ENCODE results near the gene SNAP25. TPM values are rescaled to one million over a fixed set of nuclear protein-coding genes. Genes with fewer than 3 reads are reported as not detected.

Gene SNAP25
- total RNA-seq, 4 donors from 2014 or later: 0.54 to 1.1 (median 0.67) TPM; not detected in 1

- TF ChIP-seq CTCF (IDR thresholded peaks at IDR 0.05) (no peak), POLR2A (IDR thresholded peaks at IDR 0.05) (no peak)
- H3K4me1 ChIP-seq: no peaks in the 10 kb centered on the region
- H3K9me3 ChIP-seq: no peaks in the 10 kb centered on the region
- no peak overlapping the region for H3K4me3 ChIP-seq (replicated peaks in 1 of 3)
- no peak overlapping the region for H3K27ac ChIP-seq
- DNase-seq: no peak
- 73 to 75% methylated on average over 2 of the region's 2 CpGs for WGBS, 2 donors
- intact Hi-C loops (cut with DNase I): no loop called here
- H3K36me3 ChIP-seq: no peaks in the 10 kb centered on the region
- no peaks in the 10 kb centered on the region for H3K27me3 ChIP-seq
Measured at GRCh38 chr20:10180651-10181235, 37.9 kb upstream of the SNAP25 start.

- no peaks in the 10 kb centered on the region for H3K27me3 ChIP-seq
- DNase-seq: peak in 1 of 2 donors; percentile 2
- H3K4me1 ChIP-seq: no peaks in the 10 kb centered on the region
- no peak overlapping the region for H3K4me3 ChIP-seq (replicated peaks in 1 of 3)
- H3K27ac ChIP-seq: no peak overlapping the region
- intact Hi-C loops (cut with DNase I): no loop called here
- H3K36me3 ChIP-seq: no peaks in the 10 kb centered on the region
- H3K9me3 ChIP-seq: no peaks in the 10 kb centered on the region
- TF ChIP-seq POLR2A (IDR thresholded peaks at IDR 0.05) (no peak), CTCF (IDR thresholded peaks at IDR 0.05) (no peak)
- WGBS, 2 donors: 74 to 77% methylated on average over 3 of the region's 3 CpGs
Measured at GRCh38 chr20:10185741-10186558, 32.7 kb upstream of the SNAP25 start.

GRCh38 chr20:10190456-10190855 lies 28.2 kb upstream of the SNAP25 start:
- Histone ChIP-seq H3K4me3 (replicated peaks in 1 of 3) (no peak overlapping the region), H3K4me1 (no peaks in the 10 kb centered on the region), H3K27ac (no peak overlapping the region), H3K9me3 (no peaks in the 10 kb centered on the region), H3K27me3 (no peaks in the 10 kb centered on the region), H3K36me3 (no peaks in the 10 kb centered on the region)
- intact Hi-C loops (cut with DNase I): no loop called here
- no peak for DNase-seq
- TF ChIP-seq POLR2A (IDR thresholded peaks at IDR 0.05): no peak
- no peak for TF ChIP-seq CTCF (IDR thresholded peaks at IDR 0.05)
- 85 to 90% methylated on average over 3 of the region's 3 CpGs for WGBS, 2 donors

- Histone ChIP-seq H3K9me3 (no peaks in the 10 kb centered on the region), H3K4me1 (no peaks in the 10 kb centered on the region), H3K4me3 (replicated peaks in 1 of 3) (no peak overlapping the region), H3K27ac (no peak overlapping the region), H3K36me3 (no peaks in the 10 kb centered on the region), H3K27me3 (no peaks in the 10 kb centered on the region)
- intact Hi-C loops (cut with DNase I): no loop called here
- DNase-seq: no peak
- WGBS, 2 donors: 27 to 47% methylated on average over 1 of the region's 1 CpG
- TF ChIP-seq POLR2A (IDR thresholded peaks at IDR 0.05) (no peak), CTCF (IDR thresholded peaks at IDR 0.05) (no peak)
Measured at GRCh38 chr20:10192171-10192570, 26.5 kb upstream of the SNAP25 start.

GRCh38 chr20:10194166-10194565 lies 24.5 kb upstream of the SNAP25 start:
- no peak for DNase-seq
- Histone ChIP-seq H3K4me3 (replicated peaks in 1 of 3) (no peak overlapping the region), H3K27ac (no peak overlapping the region), H3K4me1 (no peaks in the 10 kb centered on the region), H3K36me3 (no peaks in the 10 kb centered on the region), H3K9me3 (no peaks in the 10 kb centered on the region), H3K27me3 (no peaks in the 10 kb centered on the region)
- WGBS, 2 donors: 89 to 93% methylated on average over 2 of the region's 2 CpGs
- intact Hi-C loops (cut with DNase I): no loop called here
- no peak for TF ChIP-seq CTCF (IDR thresholded peaks at IDR 0.05)
- TF ChIP-seq POLR2A (IDR thresholded peaks at IDR 0.05): no peak
